ENCODE measurements around the gene MPL.
A peak's percentile ranks its signal among the peaks of the same experiment; 100 is the strongest.
"Not testable (repeated sequence)": the region's sequence is repeated elsewhere in the genome, so short reads cannot be mapped to it uniquely, and the experiment has no call there.

MPL gene

GRCh38 chr1:43382027-43382779, 44.6 kb downstream of the MPL start:
- DNase-seq = no peak

- no peak for DNase-seq
Observed at GRCh38 chr1:43383449-43383848, 45.8 kb downstream of the MPL start.

GRCh38 chr1:43386676-43387075, 49.1 kb downstream of the MPL start:
- DNase-seq = no peak

GRCh38 chr1:43387976-43388599, 50.5 kb downstream of the MPL start:
- no peak for DNase-seq

GRCh38 chr1:43388613-43389012, 51.0 kb downstream of the MPL start:
- DNase-seq = peak; percentile 11

- peak; percentile 98 for DNase-seq
Observed at GRCh38 chr1:43389326-43390313, 52.0 kb downstream of the MPL start, which contains the start of the genes MED8 and SZT2. Gene MED8 (minus strand): TSS chr1:43389800. CDS start chr1:43389764, 36 bp downstream. Gene SZT2 (plus strand): TSS chr1:43389899. CDS start chr1:43389969, 70 bp downstream.

GRCh38 chr1:43392702-43393101, 55.1 kb downstream of the MPL start:
- no peak for DNase-seq

- no peak for DNase-seq
Observed at GRCh38 chr1:43395523-43395922, 57.9 kb downstream of the MPL start.

- DNase-seq = no peak
Observed at GRCh38 chr1:43396059-43396458, 58.4 kb downstream of the MPL start.

- no peak for DNase-seq
Observed at GRCh38 chr1:43398227-43398626, 60.6 kb downstream of the MPL start.

- DNase-seq = not testable (repeated sequence)
Observed at GRCh38 chr1:43400441-43400840, 62.8 kb downstream of the MPL start.

GRCh38 chr1:43402089-43402865, 64.7 kb downstream of the MPL start:
- DNase-seq = peak; percentile 56
